COLO668 (cell line): ENCODE results near the gene RORC.
"Not testable (repeated sequence)": the region's sequence is repeated elsewhere in the genome, so short reads cannot be mapped to it uniquely, and the experiment has no call there.

Experiments
- DNase-seq: peaks from one replicate; lab custom pipeline; 2025; ENCODE audit not compliant: unreplicated experiment; lab: John Stamatoyannopoulos, UW

The RORC gene

GRCh38 chr1:151807131-151807530, 24.5 kb downstream of the RORC start:
- DNase-seq: no peak

- no peak for DNase-seq
Observed at GRCh38 chr1:151806170-151806569, 25.4 kb downstream of the RORC start.

- DNase-seq: no peak
Observed at GRCh38 chr1:151805066-151805820, 26.4 kb downstream of the RORC start, which contains the start of gene LINGO4. TSS of gene LINGO4 (minus strand) at chr1:151805419. CDS start at chr1:151802704, 2,715 bp downstream.

- no peak for DNase-seq
Observed at GRCh38 chr1:151803915-151804314, 27.7 kb downstream of the RORC start.

GRCh38 chr1:151803164-151803563, 28.4 kb downstream of the RORC start:
- no peak for DNase-seq

- DNase-seq: no peak
Observed at GRCh38 chr1:151802372-151802771, 29.2 kb downstream of the RORC start.

GRCh38 chr1:151801846-151802245, 29.8 kb downstream of the RORC start:
- DNase-seq: no peak

- DNase-seq: no peak
Observed at GRCh38 chr1:151801310-151801820, 30.2 kb downstream of the RORC start.

- DNase-seq: no peak
Observed at GRCh38 chr1:151800830-151801229, 30.8 kb downstream of the RORC start.

GRCh38 chr1:151799179-151800022, 32.2 kb downstream of the RORC start:
- DNase-seq: no peak

- no peak for DNase-seq
Observed at GRCh38 chr1:151798571-151798970, 33.0 kb downstream of the RORC start.

- peak; percentile 62 for DNase-seq
Observed at GRCh38 chr1:151790940-151791651, 40.5 kb downstream of the RORC start.

- peak; percentile 99 for DNase-seq
Observed at GRCh38 chr1:151790071-151790939, 41.3 kb downstream of the RORC start, which contains the start of gene TDRKH. TSS of gene TDRKH (minus strand) at chr1:151790500. CDS start at chr1:151783022, 7,478 bp downstream.

- no peak for DNase-seq
Observed at GRCh38 chr1:151787689-151788088, 43.9 kb downstream of the RORC start.

- no peak for DNase-seq
Observed at GRCh38 chr1:151783796-151784195, 47.8 kb downstream of the RORC start.

- DNase-seq: no peak
Observed at GRCh38 chr1:151782741-151783140, 48.9 kb downstream of the RORC start.

- DNase-seq: not testable (repeated sequence)
Observed at GRCh38 chr1:151782026-151782425, 49.6 kb downstream of the RORC start.

- DNase-seq: not testable (repeated sequence)
Observed at GRCh38 chr1:151780736-151781135, 50.9 kb downstream of the RORC start.

GRCh38 chr1:151779852-151780251, 51.8 kb downstream of the RORC start:
- no peak for DNase-seq

- no peak for DNase-seq
Observed at GRCh38 chr1:151777317-151777716, 54.3 kb downstream of the RORC start.
